Peyer's patch (tissue), 4 donors: Measurements from ENCODE around the gene ATP7B. TPM values are rescaled to one million over a fixed set of nuclear protein-coding genes. Genes with fewer than 3 reads are reported as not detected.
"Not testable (repeated sequence)": the region's sequence is repeated elsewhere in the genome, so short reads cannot be mapped to it uniquely, and the experiment has no call there.

Source experiments
- DNase-seq, 3 donors: peaks; one replicate each; pipeline ENCODE4 v3.0.0-alpha.2; 2017 to 2019
- H3K27ac ChIP-seq, 4 donors: fragments of 200-600 bp; sonication (generic); one replicate each; pipeline ENCODE4 v1.5.1; 2016 to 2019
- H3K27me3 ChIP-seq, 2 donors: fragments of 200-600 bp; sonication (generic); one replicate each; pipeline ENCODE4 v1.5.1; 2019
- H3K36me3 ChIP-seq, 3 donors: fragments of 200-600 bp; sonication (generic); one replicate each; pipeline ENCODE4 v1.5.1; 2016 to 2019
- H3K4me1 ChIP-seq, 4 donors: fragments of 200-600 bp; sonication (generic); one replicate each; pipeline ENCODE4 v1.5.1; 2016 to 2019
- H3K4me3 ChIP-seq, 4 donors: fragments of 200-600 bp; sonication (generic); 1 replicate in 3 of 4; 2 replicates in 1 of 4; pipeline ENCODE4 v1.5.1; 2016 to 2019; ENCODE audit warnings: mild to moderate bottlenecking in 1 of 4
- H3K9me3 ChIP-seq, 4 donors: fragments of 200-600 bp; sonication (generic); one replicate each; pipeline ENCODE4 v1.5.1; 2016 to 2019; ENCODE audit warnings: mild to moderate bottlenecking in 1 of 4
- POLR2A ChIP-seq, 2 donors: fragments of 450-650 bp; IDR thresholded peaks; one replicate each; pipeline ENCODE4 v1.5.1; 2017; ENCODE audit warnings: antibody characterized with exemption in 2 of 2, mild to moderate bottlenecking in 2 of 2, moderate library complexity in 2 of 2
- total RNA-seq, 4 donors: library from RNA; depleted of rRNA; stranded (reverse); fragments of >200 nt; gene quantifications; one replicate each; pipeline ENCODE4 v1.1.0, GENCODE V29; 2016
- TF ChIP-seq, protein P1 (sequence below), 6 experiments: fragments of 450-650 bp in 4 of 6; fragments of 200-600 bp in 2 of 6; sonication (generic) in 1 of 6; IDR thresholded peaks; one replicate each; pipeline ENCODE4 v1.5.1; 2017 to 2019; ENCODE audit warnings: antibody characterized with exemption in 6 of 6, mild to moderate bottlenecking in 3 of 6, moderate library complexity in 1 of 6

The ATP7B gene
- total RNA-seq, 4 donors from 2014 or later, result 5.0 to 40.2 (median 33.0) TPM

DNA sequence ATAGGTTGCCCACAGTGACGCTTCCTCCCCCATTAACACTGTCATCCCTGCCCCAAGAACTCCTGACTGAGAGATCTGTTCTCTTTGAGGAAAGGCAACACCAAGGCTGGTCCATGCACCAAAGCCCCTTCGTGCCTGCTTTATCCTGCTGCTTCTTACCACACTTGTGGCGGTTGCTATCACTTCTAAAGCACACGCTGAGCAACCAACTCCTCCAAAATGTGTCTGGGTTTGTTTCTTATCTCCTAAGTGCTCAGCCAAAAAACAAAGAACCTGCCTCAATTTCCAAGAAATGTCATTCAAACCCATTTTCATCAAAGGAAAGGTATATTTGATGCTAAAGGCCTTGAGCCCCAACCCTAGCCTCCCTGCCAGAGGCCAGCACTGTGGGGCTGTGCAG lies 14.6 kb downstream of the ATP7B start:
- H3K4me3 ChIP-seq, result no peak overlapping the region
- TF ChIP-seq POLR2A (IDR thresholded peaks at IDR 0.05), result no peak
- TF ChIP-seq, protein P1, sequence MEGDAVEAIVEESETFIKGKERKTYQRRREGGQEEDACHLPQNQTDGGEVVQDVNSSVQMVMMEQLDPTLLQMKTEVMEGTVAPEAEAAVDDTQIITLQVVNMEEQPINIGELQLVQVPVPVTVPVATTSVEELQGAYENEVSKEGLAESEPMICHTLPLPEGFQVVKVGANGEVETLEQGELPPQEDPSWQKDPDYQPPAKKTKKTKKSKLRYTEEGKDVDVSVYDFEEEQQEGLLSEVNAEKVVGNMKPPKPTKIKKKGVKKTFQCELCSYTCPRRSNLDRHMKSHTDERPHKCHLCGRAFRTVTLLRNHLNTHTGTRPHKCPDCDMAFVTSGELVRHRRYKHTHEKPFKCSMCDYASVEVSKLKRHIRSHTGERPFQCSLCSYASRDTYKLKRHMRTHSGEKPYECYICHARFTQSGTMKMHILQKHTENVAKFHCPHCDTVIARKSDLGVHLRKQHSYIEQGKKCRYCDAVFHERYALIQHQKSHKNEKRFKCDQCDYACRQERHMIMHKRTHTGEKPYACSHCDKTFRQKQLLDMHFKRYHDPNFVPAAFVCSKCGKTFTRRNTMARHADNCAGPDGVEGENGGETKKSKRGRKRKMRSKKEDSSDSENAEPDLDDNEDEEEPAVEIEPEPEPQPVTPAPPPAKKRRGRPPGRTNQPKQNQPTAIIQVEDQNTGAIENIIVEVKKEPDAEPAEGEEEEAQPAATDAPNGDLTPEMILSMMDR (IDR thresholded peaks at IDR 0.05), result no peak
- peaks cover 0 to 18% (median 2%) of the 10 kb centered on the region in 4 donors for H3K4me1 ChIP-seq
- no peak overlapping the region for H3K27ac ChIP-seq
- H3K27me3 ChIP-seq, result no peaks in the 10 kb centered on the region
- H3K36me3 ChIP-seq, result no peaks in the 10 kb centered on the region
- no peaks in the 10 kb centered on the region for H3K9me3 ChIP-seq
- no peak for DNase-seq

- no peaks in the 10 kb centered on the region for H3K36me3 ChIP-seq
- no peak for TF ChIP-seq POLR2A (IDR thresholded peaks at IDR 0.05)
- TF ChIP-seq, protein P1 (IDR thresholded peaks at IDR 0.05), result no peak
- no peak overlapping the region for H3K4me3 ChIP-seq
- peak overlapping the region in 2 of 4 donors; percentile 32 to 46 for H3K27ac ChIP-seq
- no peaks in the 10 kb centered on the region for H3K9me3 ChIP-seq
- peak in 1 of 3 donors; percentile 65 for DNase-seq
- no peaks in the 10 kb centered on the region for H3K27me3 ChIP-seq
- peaks cover 0 to 18% (median 2%) of the 10 kb centered on the region in 4 donors for H3K4me1 ChIP-seq
Measured at GRCh38 chr13:51995677-51996551, 15.3 kb downstream of the ATP7B start.

DNA sequence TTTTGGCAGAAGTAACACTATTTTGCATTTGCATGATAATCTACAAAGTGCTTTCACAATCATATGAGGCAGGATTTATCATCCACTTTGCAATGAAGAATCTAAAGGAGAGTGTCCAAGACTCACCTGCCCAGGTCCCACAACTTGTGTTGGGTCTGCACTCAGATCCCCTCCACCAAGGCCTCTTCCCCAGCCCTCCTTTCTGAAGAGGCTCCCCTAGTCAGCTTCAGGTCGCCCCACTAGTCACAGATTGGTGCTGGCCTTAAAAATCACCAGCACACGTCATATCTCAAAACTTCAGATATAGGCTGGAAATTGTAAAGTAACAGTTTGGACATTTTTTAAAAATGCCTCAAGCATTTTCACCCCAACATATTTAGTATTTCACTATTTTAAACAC lies 17.5 kb downstream of the ATP7B start:
- Histone ChIP-seq H3K27me3 (no peaks in the 10 kb centered on the region), H3K27ac (no peak overlapping the region), H3K9me3 (no peaks in the 10 kb centered on the region), H3K36me3 (no peaks in the 10 kb centered on the region), H3K4me1 (peaks cover 0 to 18% (median 2%) of the 10 kb centered on the region in 4 donors), H3K4me3 (no peak overlapping the region)
- no peak for TF ChIP-seq POLR2A (IDR thresholded peaks at IDR 0.05)
- TF ChIP-seq, protein P1 (IDR thresholded peaks at IDR 0.05), result no peak
- no peak for DNase-seq

- no peak overlapping the region for H3K4me3 ChIP-seq
- no peak for TF ChIP-seq POLR2A (IDR thresholded peaks at IDR 0.05)
- TF ChIP-seq, protein P1 (IDR thresholded peaks at IDR 0.05), result no peak
- no peaks in the 10 kb centered on the region for H3K4me1 ChIP-seq
- no peaks in the 10 kb centered on the region for H3K36me3 ChIP-seq
- no peak overlapping the region for H3K27ac ChIP-seq
- no peaks in the 10 kb centered on the region for H3K9me3 ChIP-seq
- no peaks in the 10 kb centered on the region for H3K27me3 ChIP-seq
- DNase-seq, result no peak
Measured at GRCh38 chr13:51988988-51989618, 22.1 kb downstream of the ATP7B start.

DNA sequence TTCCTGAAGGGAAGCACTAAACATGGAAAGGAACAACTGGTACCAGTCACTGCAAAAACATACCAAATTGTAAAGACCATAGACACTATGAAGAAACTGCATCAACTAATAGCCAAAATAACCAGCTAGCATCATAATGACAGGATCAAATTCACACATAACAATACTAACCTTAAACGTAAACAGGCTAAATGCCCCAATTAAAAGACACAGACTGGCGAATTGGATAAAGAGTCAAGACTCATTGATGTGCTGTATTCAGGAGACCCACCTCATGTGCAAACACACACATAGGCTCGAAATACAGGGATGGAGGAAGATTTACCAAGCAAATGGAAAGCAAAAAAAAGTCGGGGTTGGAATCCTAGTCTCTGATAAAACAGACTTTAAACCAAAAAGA lies 26.3 kb downstream of the ATP7B start:
- H3K4me1 ChIP-seq, H3K27me3 ChIP-seq, H3K9me3 ChIP-seq, H3K27ac ChIP-seq, H3K36me3 ChIP-seq, DNase-seq, H3K4me3 ChIP-seq: not testable (repeated sequence)

- not testable (repeated sequence) for H3K27ac ChIP-seq, H3K27me3 ChIP-seq, H3K36me3 ChIP-seq, H3K9me3 ChIP-seq, DNase-seq, H3K4me3 ChIP-seq, H3K4me1 ChIP-seq
Measured at GRCh38 chr13:51983292-51983691, 28.0 kb downstream of the ATP7B start.
